Small intestine (tissue), 16 donors: ENCODE measurements around the gene TJP3. TPM values are rescaled to one million over a fixed set of nuclear protein-coding genes. Genes with fewer than 3 reads are reported as not detected.

Experiments used
- DNase-seq, 2 donors: peaks; one replicate each; pipeline versions ENCODE4 v3.0.0 to v3.0.0-alpha.2; 2013
- FAIRE-seq: peaks from 2 replicates; lab custom pipeline; 2012; peaks lifted over from hg19 to GRCh38; lab: Jason Lieb, UNC
- H3K27ac ChIP-seq, 3 donors: one replicate each; pipeline ENCODE4 v1.5.1; 2013; ENCODE audit warnings: low read length in 2 of 3, mild to moderate bottlenecking in 2 of 3, control low read depth in 1 of 3, inconsistent platforms in 1 of 3, low read depth in 1 of 3, moderate library complexity in 1 of 3
- H3K27me3 ChIP-seq, 3 donors: one replicate each; pipeline ENCODE4 v1.6.1; 2013; ENCODE audit warnings: low read length in 3 of 3, inconsistent platforms in 1 of 3; ENCODE audit not compliant: control insufficient read depth in 3 of 3, insufficient read depth in 3 of 3
- H3K36me3 ChIP-seq, 3 donors: one replicate each; pipeline ENCODE4 v1.6.1; 2013; ENCODE audit warnings: low read length in 3 of 3, inconsistent platforms in 1 of 3, low read depth in 1 of 3, mild to moderate bottlenecking in 1 of 3, moderate library complexity in 1 of 3; ENCODE audit not compliant: control insufficient read depth in 3 of 3, insufficient read depth in 2 of 3
- H3K4me1 ChIP-seq, 3 donors: one replicate each; pipeline ENCODE4 v1.6.1; 2013; ENCODE audit warnings: low read length in 2 of 3, inconsistent platforms in 1 of 3, low read depth in 1 of 3, mild to moderate bottlenecking in 1 of 3, moderate library complexity in 1 of 3; ENCODE audit not compliant: control insufficient read depth in 3 of 3, insufficient read depth in 2 of 3
- H3K4me3 ChIP-seq, 3 donors: one replicate each; pipeline ENCODE4 v1.5.1; 2013; ENCODE audit warnings: low read length in 3 of 3, control low read depth in 1 of 3, inconsistent platforms in 1 of 3, low read depth in 1 of 3, mild to moderate bottlenecking in 1 of 3, moderate library complexity in 1 of 3
- H3K9me3 ChIP-seq, 2 donors: one replicate each; pipeline ENCODE4 v1.6.1; 2013; ENCODE audit warnings: low read depth in 1 of 2, low read length in 1 of 2; ENCODE audit not compliant: control insufficient read depth in 2 of 2, insufficient read depth in 1 of 2
- WGBS, 3 donors: extraction: QIAGEN DNeasy Blood & Tissue Kit; methylation state at CpG; one replicate each; pipeline ENCODE4 v1.1.7; 2013; 5-methylcytosine and 5-hydroxymethylcytosine counted together
- long read RNA-seq, 10 donors: transcript quantifications; one replicate each; lab custom pipeline, GENCODE V29; 2026
- polyA plus RNA-seq, 4 donors: library from polyadenylated mRNA; stranded (reverse) in 3 of 4; unstranded in 1 of 4; fragments of 200-250 nt in 3 of 4; fragments of 120-200 nt in 1 of 4; gene quantifications; one replicate each; pipeline versions ENCODE4 v1.2.1 to v1.2.3, GENCODE V29; 2013
- donor health status: healthy with polysubstance abuse.
- donor health status: control.
- donor health status: control.
- donor health status: Bipolar disorder and iron deficiency.
- donor health status: healthy.

The TJP3 gene
- polyA plus RNA-seq: 100 to 1,000 TPM in 2 of 4 donors, 10 to 100 TPM in 2; 74.5 to 385 (median 188) TPM
- long read RNA-seq, donor 1: 0 reads
- long read RNA-seq, donor 2, partial matches to known transcripts: 0 of 3 reads
- long read RNA-seq, donor 2, other reads (novel, unspliced or antisense): 0 of 3 reads
- long read RNA-seq, donor 3, partial matches to known transcripts: 0 of 1 reads
- long read RNA-seq, donor 3, other reads (novel, unspliced or antisense): 0 of 1 reads
- long read RNA-seq, donor 4: 0 reads
- long read RNA-seq, donor 5: 0 reads
- long read RNA-seq, donor 6, partial matches to known transcripts: 5 of 8 reads
- long read RNA-seq, donor 6, other reads (novel, unspliced or antisense): 0 of 8 reads
- long read RNA-seq, donor 7: 0 reads
- long read RNA-seq, donor 8: 0 reads
- long read RNA-seq, donor 9, partial matches to known transcripts: 0 of 2 reads
- long read RNA-seq, donor 9, other reads (novel, unspliced or antisense): 0 of 2 reads
- long read RNA-seq, donor 10, transcript TJP3-207 (21 exons, 3,068 nt): major isoform, 5 of 18 reads
- long read RNA-seq, donor 10, partial matches to known transcripts: 10 of 18 reads
- long read RNA-seq, donor 10, other reads (novel, unspliced or antisense): 0 of 18 reads

GRCh38 chr19:3708207-3708931, at the start of gene TJP3:
Gene TJP3, plus strand, starts transcription at chr19:3708384. Its CDS starts 20,049 bp downstream, at chr19:3728433.
- FAIRE-seq (no peak), DNase-seq (peak; percentile 90 to 91)
- Histone ChIP-seq H3K36me3 (peaks cover 0 to 9% (median 0%) of the 10 kb centered on the region in 3 donors), H3K27me3 (peaks cover 0 to 1% (median 0%) of the 10 kb centered on the region in 3 donors), H3K4me3 (peak within 1 kb of the TSS; percentile 63 to 71 (median 67)), H3K27ac (peak within 1 kb of the TSS; percentile 93 to 96 (median 94)), H3K9me3 (no peaks in the 10 kb centered on the region), H3K4me1 (peaks cover 0 to 32% (median 6%) of the 10 kb centered on the region in 3 donors)
- 9 to 23% (median 23%) methylated on average over 23 to 24 of the region's 24 CpGs for WGBS, 3 donors

- H3K27ac ChIP-seq: no peak overlapping the region
- DNase-seq (no peak), FAIRE-seq (no peak)
- no peaks in the 10 kb centered on the region for H3K27me3 ChIP-seq
- no peak overlapping the region for H3K4me3 ChIP-seq
- 93 to 94% (median 93%) methylated on average over 37 of the region's 37 CpGs for WGBS, 3 donors
- H3K36me3 ChIP-seq: peaks cover 5 to 87% (median 11%) of the 10 kb centered on the region in 3 donors
- peaks cover 0 to 7% of the 10 kb centered on the region in 2 donors for H3K9me3 ChIP-seq
- no peaks in the 10 kb centered on the region for H3K4me1 ChIP-seq
Observed at GRCh38 chr19:3658870-3659745, 49.1 kb upstream of the TJP3 start.

- DNase-seq (no peak), FAIRE-seq (no peak)
- peaks cover 5 to 90% (median 14%) of the 10 kb centered on the region in 3 donors for H3K36me3 ChIP-seq
- WGBS, 3 donors: 91 to 96% (median 93%) methylated on average over 21 to 22 of the region's 22 CpGs
- no peak overlapping the region for H3K27ac ChIP-seq
- no peaks in the 10 kb centered on the region for H3K4me1 ChIP-seq
- no peak overlapping the region for H3K4me3 ChIP-seq
- H3K27me3 ChIP-seq: no peaks in the 10 kb centered on the region
- H3K9me3 ChIP-seq: peaks cover 0 to 7% of the 10 kb centered on the region in 2 donors
Observed at GRCh38 chr19:3659746-3660112, 48.5 kb upstream of the TJP3 start.

- H3K36me3 ChIP-seq: peaks cover 5 to 95% (median 15%) of the 10 kb centered on the region in 3 donors
- FAIRE-seq (no peak), DNase-seq (no peak)
- H3K27me3 ChIP-seq: no peaks in the 10 kb centered on the region
- 85 to 88% (median 86%) methylated on average over 23 of the region's 23 CpGs for WGBS, 3 donors
- H3K4me3 ChIP-seq: no peak overlapping the region
- peaks cover 0 to 2% (median 0%) of the 10 kb centered on the region in 3 donors for H3K4me1 ChIP-seq
- H3K27ac ChIP-seq: no peak overlapping the region
- H3K9me3 ChIP-seq: peaks cover 0 to 7% of the 10 kb centered on the region in 2 donors
Observed at GRCh38 chr19:3660493-3661219, 47.5 kb upstream of the TJP3 start.

GRCh38 chr19:3661284-3662238, 46.6 kb upstream of the TJP3 start:
- H3K27ac ChIP-seq: no peak overlapping the region
- FAIRE-seq (no peak), DNase-seq (no peak)
- peaks cover 5 to 94% (median 11%) of the 10 kb centered on the region in 3 donors for H3K36me3 ChIP-seq
- peaks cover 0 to 3% (median 0%) of the 10 kb centered on the region in 3 donors for H3K4me1 ChIP-seq
- 94 to 97% (median 95%) methylated on average over 31 to 34 of the region's 34 CpGs for WGBS, 3 donors
- H3K4me3 ChIP-seq: no peak overlapping the region
- H3K27me3 ChIP-seq: no peaks in the 10 kb centered on the region
- peaks cover 0 to 7% of the 10 kb centered on the region in 2 donors for H3K9me3 ChIP-seq

GRCh38 chr19:3663838-3664237, 44.3 kb upstream of the TJP3 start:
- no peak for DNase-seq
- Histone ChIP-seq H3K9me3 (no peaks in the 10 kb centered on the region), H3K4me3 (no peak overlapping the region), H3K4me1 (peaks cover 0 to 20% (median 0%) of the 10 kb centered on the region in 3 donors), H3K36me3 (peaks cover 0 to 86% (median 6%) of the 10 kb centered on the region in 3 donors), H3K27ac (no peak overlapping the region), H3K27me3 (no peaks in the 10 kb centered on the region)
- FAIRE-seq: no peak
- 95% methylated on average over 18 of the region's 18 CpGs for WGBS, 3 donors
